HG02759 (cell line): ENCODE results near the gene SEC22A.

Experiments used
- ATAC-seq: cut with Tn5 transposase; IDR thresholded peaks from one replicate; pipeline ENCODE4 v1.9.1; 2021; ENCODE audit warnings: mild to moderate bottlenecking, moderate library complexity; ENCODE audit not compliant: unreplicated experiment

The SEC22A gene

GRCh38 chr3:123301331-123302184 is 99.8 kb downstream of the SEC22A start:
- ATAC-seq, result no peak

- no peak for ATAC-seq
These were observed 101.2 kb downstream of the SEC22A start for GRCh38 chr3:123302961-123303360.

- ATAC-seq, result no peak
These were observed 102.3 kb downstream of the SEC22A start for GRCh38 chr3:123303976-123304560.

GRCh38 chr3:123305192-123305591 is 103.4 kb downstream of the SEC22A start:
- ATAC-seq, result no peak

DNA sequence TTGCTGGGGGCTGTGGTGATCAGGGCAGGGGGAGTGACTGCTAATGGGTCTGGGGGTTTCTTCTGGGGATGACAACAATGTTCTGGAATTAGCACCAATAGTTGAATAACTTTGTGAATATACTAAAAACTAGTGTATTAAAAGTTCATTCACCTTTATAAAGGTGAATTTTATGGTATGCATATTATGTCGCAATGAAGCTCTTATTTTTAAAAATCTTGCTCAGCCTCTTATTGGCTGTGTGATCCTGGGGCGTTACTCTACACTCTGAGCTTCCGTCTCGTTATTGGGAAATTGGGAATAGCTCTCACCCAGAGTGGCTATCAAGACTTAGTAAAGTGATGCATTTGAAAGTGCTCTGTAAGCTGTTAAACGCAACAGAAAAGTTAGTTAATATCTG is 105.3 kb downstream of the SEC22A start:
- no peak for ATAC-seq

GRCh38 chr3:123310186-123310585 is 108.4 kb downstream of the SEC22A start:
- no peak for ATAC-seq

DNA sequence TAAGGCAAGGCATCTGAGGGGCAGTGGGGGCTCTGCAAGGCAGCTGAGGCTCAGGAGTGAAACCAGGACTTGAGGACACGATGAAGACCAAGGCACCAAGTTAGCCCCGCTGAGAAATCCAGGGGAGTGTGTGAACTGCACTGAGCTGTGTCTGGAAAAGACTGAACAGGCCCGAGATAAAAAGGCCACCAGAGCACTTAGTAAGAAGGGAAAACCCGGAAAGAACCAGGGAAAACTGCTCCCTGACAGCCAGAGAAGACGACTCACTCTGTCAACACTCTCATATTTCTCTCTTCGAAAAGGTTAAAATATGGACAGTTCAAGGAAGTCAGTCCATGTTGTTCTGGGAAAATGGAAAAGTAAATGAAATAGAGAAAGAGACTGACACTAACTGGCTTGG is 109.0 kb downstream of the SEC22A start:
- ATAC-seq, result no peak

- ATAC-seq, result no peak
These were observed 109.5 kb downstream of the SEC22A start for GRCh38 chr3:123311201-123311600.

GRCh38 chr3:123312331-123313265 is 110.9 kb downstream of the SEC22A start:
- ATAC-seq, result no peak

DNA sequence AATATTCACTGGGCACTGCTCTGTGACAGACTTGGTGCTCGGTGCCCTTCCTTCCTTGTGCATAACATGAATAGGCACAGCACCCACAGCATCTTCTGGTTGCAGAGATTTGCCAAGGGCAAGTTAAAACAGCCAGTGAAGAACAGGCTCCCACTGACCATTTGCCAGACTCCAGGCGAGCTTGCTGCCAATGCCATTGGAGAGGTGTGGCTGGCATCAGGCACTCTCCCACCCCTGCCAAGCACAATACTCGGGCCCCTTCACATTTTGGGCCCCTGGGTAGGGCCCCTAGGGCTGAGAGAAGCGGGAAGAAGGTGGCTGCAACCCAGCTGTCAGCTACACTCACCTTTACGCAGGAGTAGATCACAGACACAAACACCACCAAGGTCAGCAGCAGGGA is 112.1 kb downstream of the SEC22A start:
- ATAC-seq, result no peak

DNA sequence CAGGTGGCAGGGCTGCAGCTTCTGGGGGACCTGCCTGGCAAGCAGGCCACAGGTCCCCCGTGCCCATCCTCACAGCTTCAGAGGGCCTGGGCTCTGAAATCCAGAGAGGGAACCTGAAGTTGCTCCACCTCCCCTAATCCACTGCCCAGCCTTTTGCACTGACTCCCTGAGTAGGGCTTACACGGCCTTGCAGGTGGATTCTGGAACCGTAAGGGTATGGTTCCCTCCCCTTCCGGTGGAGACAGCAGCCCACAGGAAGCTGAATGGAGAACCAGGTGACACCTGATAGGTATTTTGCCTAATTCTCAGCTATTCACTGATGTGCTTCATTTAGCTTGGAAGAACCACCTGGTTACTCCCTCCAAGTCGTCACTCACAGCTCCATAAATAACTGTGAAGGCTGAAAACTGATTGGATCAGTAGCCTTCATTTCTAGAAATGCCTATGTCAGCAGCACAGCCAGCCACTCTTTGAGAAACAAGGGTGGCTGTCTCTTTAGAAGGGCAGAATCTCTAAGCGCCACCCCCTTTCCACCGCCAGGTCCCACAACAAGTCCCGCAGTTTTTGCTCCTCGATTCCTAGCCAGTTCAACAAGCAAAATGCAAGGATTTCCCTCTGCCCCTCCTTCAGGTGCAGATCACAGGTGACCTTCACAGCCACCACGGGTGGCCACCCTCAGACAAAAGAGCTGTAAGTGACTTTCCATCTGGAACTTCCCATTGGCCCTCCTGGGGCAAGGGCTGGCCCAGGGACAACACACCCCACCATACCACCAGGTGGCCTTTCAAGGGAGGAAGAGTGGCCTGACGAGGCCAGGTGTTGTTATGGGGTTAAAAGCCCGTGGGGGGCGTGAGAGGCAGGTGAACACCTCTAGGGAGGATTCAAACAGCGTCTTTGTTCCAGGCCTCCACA is 112.9 kb downstream of the SEC22A start:
- ATAC-seq, result no peak

- ATAC-seq, result no peak
These were observed 113.5 kb downstream of the SEC22A start for GRCh38 chr3:123315271-123315595.

DNA sequence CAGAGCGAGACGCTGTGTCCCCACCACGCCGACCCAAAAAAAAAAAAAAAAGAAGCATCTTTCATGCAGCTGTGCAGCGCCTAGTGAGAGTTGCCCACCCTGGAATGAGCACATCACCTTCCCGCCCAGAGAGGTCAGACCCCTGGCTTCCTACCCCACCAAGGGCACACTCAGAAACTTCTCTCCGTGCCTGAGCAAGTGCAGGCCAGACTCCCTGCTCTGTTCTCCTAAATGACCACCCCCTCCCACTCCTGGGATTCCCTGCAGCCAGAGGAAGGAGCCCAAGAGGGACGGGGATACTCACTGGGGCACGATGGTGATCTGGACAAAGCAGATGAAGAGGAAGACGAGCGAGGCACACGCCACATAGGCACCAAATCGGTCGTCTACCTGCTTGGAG is 116.0 kb downstream of the SEC22A start:
- no peak for ATAC-seq

DNA sequence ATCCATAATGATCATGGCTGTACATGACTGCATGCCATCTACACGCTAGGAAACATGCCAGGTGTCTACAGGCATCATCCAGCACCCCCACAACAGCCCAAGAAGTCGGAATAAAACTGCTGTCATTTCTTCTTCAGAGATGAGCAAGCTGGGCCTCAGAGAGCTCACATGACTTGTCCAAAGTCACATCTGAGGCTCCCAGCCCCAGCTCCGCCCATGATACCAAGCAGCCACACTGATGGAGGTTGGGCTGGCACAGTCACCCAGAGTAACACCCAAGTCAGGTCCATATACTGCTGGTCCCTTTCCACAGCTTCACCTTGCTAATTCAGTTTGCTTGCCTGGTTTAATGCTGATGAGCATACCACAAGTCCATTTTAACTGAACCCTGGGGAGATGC is 116.6 kb downstream of the SEC22A start:
- ATAC-seq, result no peak

- no peak for ATAC-seq
These were observed 118.0 kb downstream of the SEC22A start for GRCh38 chr3:123319760-123320159.

DNA sequence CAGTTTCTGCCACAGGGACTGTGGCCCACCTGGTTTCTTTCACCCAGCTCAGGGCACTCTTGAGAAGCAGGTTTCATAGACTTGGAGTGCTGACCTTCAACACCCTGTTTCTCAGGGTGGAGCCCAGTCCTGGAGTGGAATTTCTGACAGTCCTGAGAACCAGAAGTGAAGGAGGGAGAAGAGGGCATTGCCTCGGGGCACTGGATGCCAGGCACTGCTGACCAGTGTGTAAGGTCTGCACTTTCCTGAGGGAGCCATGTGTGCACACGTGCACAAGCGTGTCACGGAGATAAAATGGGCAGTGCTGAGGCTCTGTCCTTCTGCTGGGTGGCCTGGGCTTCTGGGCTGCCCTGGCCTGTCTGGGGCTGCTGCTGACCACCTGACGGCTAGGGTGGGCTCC is 118.5 kb downstream of the SEC22A start:
- ATAC-seq, result no peak

- ATAC-seq, result no peak
These were observed 120.1 kb downstream of the SEC22A start for GRCh38 chr3:123321806-123322205.

DNA sequence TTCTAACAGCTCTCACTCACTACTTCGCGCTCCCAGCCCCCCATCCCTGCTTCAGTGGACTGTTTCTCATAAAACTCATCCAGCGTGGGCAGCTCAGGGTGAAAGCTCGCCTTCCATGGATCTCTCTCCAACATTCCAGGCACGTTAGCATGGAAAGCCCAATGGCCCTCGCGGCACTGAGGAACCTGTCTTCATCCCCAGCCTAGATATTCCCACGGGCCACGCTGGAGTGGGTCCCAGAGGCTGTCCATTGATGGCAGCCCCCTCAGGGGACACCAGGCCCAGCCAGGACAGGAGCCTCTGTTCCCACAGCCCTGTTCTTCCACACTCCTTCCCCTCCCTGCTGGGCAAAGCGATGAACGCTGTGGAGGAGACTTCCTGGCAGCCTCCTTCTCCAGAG is 121.1 kb downstream of the SEC22A start:
- ATAC-seq, result no peak
